ENCODE measurements around the gene ABCC8.

GRCh38 chr11:17518366-17518765 lies 41.7 kb upstream of the ABCC8 start:
- TF ChIP-seq, protein P1, sequence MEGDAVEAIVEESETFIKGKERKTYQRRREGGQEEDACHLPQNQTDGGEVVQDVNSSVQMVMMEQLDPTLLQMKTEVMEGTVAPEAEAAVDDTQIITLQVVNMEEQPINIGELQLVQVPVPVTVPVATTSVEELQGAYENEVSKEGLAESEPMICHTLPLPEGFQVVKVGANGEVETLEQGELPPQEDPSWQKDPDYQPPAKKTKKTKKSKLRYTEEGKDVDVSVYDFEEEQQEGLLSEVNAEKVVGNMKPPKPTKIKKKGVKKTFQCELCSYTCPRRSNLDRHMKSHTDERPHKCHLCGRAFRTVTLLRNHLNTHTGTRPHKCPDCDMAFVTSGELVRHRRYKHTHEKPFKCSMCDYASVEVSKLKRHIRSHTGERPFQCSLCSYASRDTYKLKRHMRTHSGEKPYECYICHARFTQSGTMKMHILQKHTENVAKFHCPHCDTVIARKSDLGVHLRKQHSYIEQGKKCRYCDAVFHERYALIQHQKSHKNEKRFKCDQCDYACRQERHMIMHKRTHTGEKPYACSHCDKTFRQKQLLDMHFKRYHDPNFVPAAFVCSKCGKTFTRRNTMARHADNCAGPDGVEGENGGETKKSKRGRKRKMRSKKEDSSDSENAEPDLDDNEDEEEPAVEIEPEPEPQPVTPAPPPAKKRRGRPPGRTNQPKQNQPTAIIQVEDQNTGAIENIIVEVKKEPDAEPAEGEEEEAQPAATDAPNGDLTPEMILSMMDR (IDR thresholded peaks at IDR 0.05) = no peak
- TF ChIP-seq POLR2AphosphoS5 (IDR thresholded peaks at IDR 0.05) (no peak), EP300 (IDR thresholded peaks at IDR 0.05) (no peak)
